H1 (cell line): ENCODE results near the gene PRPH2. TPM values are rescaled to one million over a fixed set of nuclear protein-coding genes. Genes with fewer than 3 reads are reported as not detected.
"Not testable (repeated sequence)": the region's sequence is repeated elsewhere in the genome, so short reads cannot be mapped to it uniquely, and the experiment has no call there.

Source experiments
- CTCF ChIA-PET: fragments of 300-600 bp; sonication (Branson Sonifier 250); formaldehyde crosslinking; loops from one replicate; lab custom pipeline; 2021; ENCODE audit not compliant: partially characterized antibody; lab: Charles Lee
- POLR2A ChIA-PET: fragments of 300-600 bp; sonication (Branson Sonifier 250); formaldehyde crosslinking; loops from one replicate; lab custom pipeline; 2021; ENCODE audit warnings: inconsistent platforms; ENCODE audit not compliant: partially characterized antibody; lab: Charles Lee
- DNase-seq, 2 experiments: peaks; one replicate each; pipeline versions ENCODE4 v3.0.0 to v3.0.0-alpha.2; 2010 to 2022; ENCODE audit warnings: low spot score in 2 of 2, low read depth in 1 of 2, mixed read lengths in 1 of 2
- FAIRE-seq: peaks from 2 replicates; lab custom pipeline; 2011; peaks lifted over from hg19 to GRCh38; lab: Jason Lieb, UNC
- H2AFZ ChIP-seq: 2 replicates; pipeline ENCODE4 v1.8.1; 2012; ENCODE audit warnings: low read length, inconsistent platforms
- H2AK5ac ChIP-seq: 2 replicates; pipeline ENCODE4 v1.6.1; 2013; ENCODE audit warnings: low read depth, low read length
- H2BK120ac ChIP-seq: replicated peaks from 2 replicates; pipeline ENCODE3; 2013; ENCODE audit warnings: low read depth, low read length, inconsistent platforms
- H2BK12ac ChIP-seq: 2 replicates; pipeline ENCODE4 v1.6.1; 2013; ENCODE audit warnings: low read depth, low read length
- H2BK15ac ChIP-seq: 2 replicates; pipeline ENCODE4 v1.6.1; 2013; ENCODE audit warnings: low read length
- H2BK20ac ChIP-seq: 2 replicates; pipeline ENCODE4 v1.6.1; 2013; ENCODE audit warnings: low read length
- H2BK5ac ChIP-seq: 2 replicates; pipeline ENCODE4 v1.6.1; 2013; ENCODE audit warnings: low read depth, low read length
- H3K14ac ChIP-seq: 2 replicates; pipeline ENCODE4 v1.6.1; 2013; ENCODE audit warnings: inconsistent platforms; ENCODE audit not compliant: insufficient read length
- H3K18ac ChIP-seq: 2 replicates; pipeline ENCODE4 v1.6.1; 2013; ENCODE audit warnings: low read length; ENCODE audit errors: extremely low read depth
- H3K23ac ChIP-seq: 2 replicates; pipeline ENCODE4 v1.6.1; 2013; ENCODE audit warnings: inconsistent platforms; ENCODE audit not compliant: insufficient read length
- H3K23me2 ChIP-seq: 2 replicates; pipeline ENCODE4 v1.6.1; 2013; ENCODE audit warnings: low read depth, low read length
- H3K27ac ChIP-seq: 2 replicates; pipeline ENCODE4 v1.6.1; 2011; ENCODE audit warnings: low read depth, low read length, inconsistent platforms
- H3K27me3 ChIP-seq, 4 experiments: replicated peaks in 1 of 4; 1 replicate in 1 of 4; 2 replicates in 3 of 4; pipeline versions ENCODE4 v1.6.1 to v1.8.1; 2011 to 2013; ENCODE audit warnings: low read length in 3 of 4, mild to moderate bottlenecking in 3 of 4, inconsistent platforms in 2 of 4, mixed read lengths in 2 of 4, moderate library complexity in 1 of 4; ENCODE audit not compliant: control insufficient read depth in 3 of 4, insufficient read depth in 3 of 4; ENCODE audit errors: extremely low read depth in 1 of 4
- H3K36me3 ChIP-seq, 4 experiments: 2 replicates each; pipeline versions ENCODE4 v1.6.1 to v1.8.1; 2011 to 2013; ENCODE audit warnings: mild to moderate bottlenecking in 4 of 4, low read length in 3 of 4, moderate library complexity in 2 of 4, control low read depth in 1 of 4, inconsistent platforms in 1 of 4; ENCODE audit not compliant: insufficient read depth in 4 of 4, control insufficient read depth in 2 of 4
- H3K4ac ChIP-seq: replicated peaks from 2 replicates; pipeline ENCODE3; 2013; ENCODE audit warnings: low read length, low read depth, mixed read lengths, inconsistent platforms; ENCODE audit not compliant: insufficient read length
- H3K4me1 ChIP-seq, 4 experiments: replicated peaks in 1 of 4; 1 replicate in 1 of 4; 2 replicates in 3 of 4; pipeline versions ENCODE4 v1.6.1 to v1.8.1; 2011 to 2013; ENCODE audit warnings: low read length in 3 of 4, inconsistent platforms in 2 of 4, mixed read lengths in 1 of 4; ENCODE audit not compliant: insufficient read depth in 4 of 4, control insufficient read depth in 3 of 4
- H3K4me2 ChIP-seq, 2 experiments: 2 replicates each; pipeline versions ENCODE4 v1.6.1 to v1.8.1; 2011 to 2013; ENCODE audit warnings: low read depth in 2 of 2, low read length in 2 of 2, control low read depth in 1 of 2, inconsistent platforms in 1 of 2, mild to moderate bottlenecking in 1 of 2; ENCODE audit not compliant: insufficient read depth in 1 of 2
- H3K4me3 ChIP-seq, 4 experiments: fragments of 200-600, 300-600 bp in 1 of 4; sonication (generic), shearing (Covaris generic), sonication (Bioruptor Twin) in 1 of 4; 2 replicates each; pipeline versions ENCODE4 v1.5.1 to v1.8.1; 2011 to 2016; ENCODE audit warnings: low read length in 4 of 4, low read depth in 3 of 4, control low read depth in 2 of 4, inconsistent platforms in 2 of 4, mild to moderate bottlenecking in 2 of 4, mixed read lengths in 1 of 4, moderate library complexity in 1 of 4; ENCODE audit not compliant: insufficient read depth in 2 of 4; ENCODE audit errors: extremely low read depth in 1 of 4
- H3K56ac ChIP-seq: replicated peaks from 2 replicates; pipeline ENCODE3; 2013; ENCODE audit warnings: low read depth, mild to moderate bottlenecking, mixed read lengths, low read length, inconsistent platforms; ENCODE audit not compliant: insufficient read length
- H3K79me1 ChIP-seq: 2 replicates; pipeline ENCODE4 v1.6.1; 2013; ENCODE audit warnings: low read depth, low read length, control low read depth
- H3K79me2 ChIP-seq, 2 experiments: 2 replicates each; pipeline versions ENCODE4 v1.6.1 to v1.8.1; 2012 to 2013; ENCODE audit warnings: low read length in 2 of 2, mild to moderate bottlenecking in 2 of 2, inconsistent platforms in 1 of 2; ENCODE audit not compliant: insufficient read depth in 2 of 2, control insufficient read depth in 1 of 2
- H3K9ac ChIP-seq, 4 experiments: replicated peaks in 1 of 4; 1 replicate in 1 of 4; 2 replicates in 3 of 4; pipeline versions ENCODE4 v1.6.1 to v1.8.1; 2011 to 2013; ENCODE audit warnings: low read depth in 3 of 4, low read length in 3 of 4, control low read depth in 2 of 4, mild to moderate bottlenecking in 2 of 4, moderate library complexity in 2 of 4, inconsistent platforms in 1 of 4; ENCODE audit errors: extremely low read depth in 1 of 4
- H3K9me3 ChIP-seq, 2 experiments: 2 replicates each; pipeline versions ENCODE4 v1.6.1 to v1.8.1; 2012 to 2013; ENCODE audit warnings: mild to moderate bottlenecking in 2 of 2, moderate library complexity in 2 of 2, control low read depth in 1 of 2, inconsistent platforms in 1 of 2, low read depth in 1 of 2, low read length in 1 of 2, mixed read lengths in 1 of 2; ENCODE audit not compliant: insufficient read depth in 2 of 2
- H4K20me1 ChIP-seq, 2 experiments: replicated peaks in 1 of 2; 2 replicates each; pipeline versions ENCODE3 to v1.8.1; 2011 to 2013; ENCODE audit warnings: inconsistent platforms in 2 of 2, low read length in 2 of 2, mild to moderate bottlenecking in 1 of 2; ENCODE audit not compliant: insufficient read depth in 2 of 2, control insufficient read depth in 1 of 2
- H4K5ac ChIP-seq: 2 replicates; pipeline ENCODE4 v1.6.1; 2013; ENCODE audit warnings: low read length, low read depth, mixed read lengths, inconsistent platforms; ENCODE audit not compliant: insufficient read length
- H4K8ac ChIP-seq: 2 replicates; pipeline ENCODE4 v1.8.0; 2013; ENCODE audit warnings: mild to moderate bottlenecking, moderate library complexity, low read length, inconsistent platforms; ENCODE audit not compliant: insufficient read depth; ENCODE audit errors: extremely low read depth
- H4K91ac ChIP-seq: replicated peaks from 2 replicates; pipeline ENCODE3; 2013; ENCODE audit warnings: low read length, mixed read lengths, inconsistent platforms; ENCODE audit not compliant: insufficient read length
- WGBS, 2 experiments: shearing (Covaris generic) in 1 of 2; methylation state at CpG; one replicate each; pipeline versions ENCODE4 v1.1.6 to v1.1.7; 2013 to 2015; ENCODE audit warnings: low lambda C conversion rate in 2 of 2, mixed read lengths in 2 of 2, inconsistent platforms in 1 of 2, low coverage in 1 of 2, missing lambda C conversion rate in 1 of 2; ENCODE audit not compliant: insufficient replicate concordance in 2 of 2, insufficient coverage in 1 of 2, insufficient read length in 1 of 2; ENCODE audit errors: extremely low coverage in 1 of 2, missing lambda C conversion rate in 1 of 2; 5-methylcytosine and 5-hydroxymethylcytosine counted together
- polyA plus RNA-seq, 7 experiments: library from polyadenylated mRNA; depleted of rRNA in 3 of 7; stranded (reverse) in 5 of 7; unstranded in 2 of 7; fragments of >200 nt in 5 of 7; fragments of 200-250 nt in 2 of 7; gene quantifications; 1 replicate in 5 of 7; 2 replicates in 1 of 7; 4 replicates in 1 of 7; pipeline versions ENCODE4 v1.2.1 to v1.2.3, GENCODE V29; 2011 to 2013; ENCODE audit warnings: missing spikeins in 2 of 7, mixed read lengths in 2 of 7
- total RNA-seq: library from RNA; stranded (reverse); fragmentation: NEBNext Ultra II Directional; extraction: Animal tissue kit (Norgen Biotek cat#: 25700); gene quantifications from 2 replicates; pipeline ENCODE4 v1.2.1, GENCODE V29; 2021

Gene PRPH2
- total and polyA plus RNA-seq, 2 of the 8 experiments (the other 6 are each of a cell fraction or from before 2014, with no cell fraction given): 0.23 to 0.65 TPM

DNA sequence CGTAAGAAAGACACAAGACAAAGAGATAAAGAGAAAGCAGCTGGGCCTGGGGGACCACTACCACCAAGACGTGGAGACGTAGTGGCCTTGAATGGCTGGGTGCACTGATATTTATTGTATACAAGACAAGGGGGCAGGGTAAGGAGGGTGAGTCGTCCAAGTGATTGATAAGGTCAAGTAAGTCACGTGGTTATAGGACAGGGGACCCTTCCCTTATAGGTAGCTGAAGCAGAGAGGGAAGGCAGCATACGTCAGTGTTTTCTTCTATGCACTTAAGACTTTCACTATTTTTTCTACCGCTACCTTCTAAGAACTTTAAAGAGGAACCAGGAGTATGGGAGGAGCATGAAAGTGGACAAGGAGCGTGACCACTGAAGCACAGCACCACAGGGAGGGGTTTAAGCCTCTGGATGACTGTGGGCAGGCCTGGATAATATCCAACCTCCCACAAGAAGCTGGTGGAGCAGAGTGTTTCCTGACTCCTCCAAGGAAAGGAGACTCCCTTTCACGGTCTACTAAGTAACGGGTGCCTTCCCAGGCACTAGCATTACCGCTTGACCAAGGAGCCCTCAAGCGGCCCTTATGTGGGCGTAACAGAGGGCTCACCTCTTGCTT lies 11.6 kb upstream of the PRPH2 start:
- not testable (repeated sequence) for DNase-seq, H2BK12ac ChIP-seq, H4K20me1 ChIP-seq, H3K9ac ChIP-seq, H4K8ac ChIP-seq, H3K14ac ChIP-seq, H2AFZ ChIP-seq, H2BK120ac ChIP-seq, FAIRE-seq, H3K4me2 ChIP-seq, H3K9me3 ChIP-seq, H3K79me2 ChIP-seq, H2BK5ac ChIP-seq, H2BK20ac ChIP-seq, H3K23ac ChIP-seq, H4K91ac ChIP-seq, H3K27me3 ChIP-seq, H2BK15ac ChIP-seq, H3K18ac ChIP-seq, H3K79me1 ChIP-seq, H4K5ac ChIP-seq, H3K27ac ChIP-seq, H3K4me3 ChIP-seq, H2AK5ac ChIP-seq, H3K4me1 ChIP-seq, H3K36me3 ChIP-seq, H3K23me2 ChIP-seq, H3K56ac ChIP-seq, H3K4ac ChIP-seq
- POLR2A ChIA-PET: interaction anchor here (0.7 to 1.2 kb wide), 2 partner anchors 12 to 55 kb away, joined by 3 to 4 read pairs; partner anchors contain the start of gene TBCC
- WGBS, 2 experiments: 93% methylated on average over 13 of the region's 13 CpGs; no CpG with 5 or more reads in 1 of the 2 experiments
- CTCF ChIA-PET: interaction anchor here (0.8 to 1.0 kb wide), 3 partner anchors 8 to 145 kb away, joined by 3 to 6 read pairs (median 4); partner anchors contain the start of gene RPL7L1
